NCI-H2227 (cell line): ENCODE results near the gene RBM48.
"Not testable (repeated sequence)": the region's sequence is repeated elsewhere in the genome, so short reads cannot be mapped to it uniquely, and the experiment has no call there.

Source experiments
- DNase-seq: peaks from one replicate; lab custom pipeline; 2025; ENCODE audit not compliant: unreplicated experiment; lab: John Stamatoyannopoulos, UW

RBM48 gene

DNA sequence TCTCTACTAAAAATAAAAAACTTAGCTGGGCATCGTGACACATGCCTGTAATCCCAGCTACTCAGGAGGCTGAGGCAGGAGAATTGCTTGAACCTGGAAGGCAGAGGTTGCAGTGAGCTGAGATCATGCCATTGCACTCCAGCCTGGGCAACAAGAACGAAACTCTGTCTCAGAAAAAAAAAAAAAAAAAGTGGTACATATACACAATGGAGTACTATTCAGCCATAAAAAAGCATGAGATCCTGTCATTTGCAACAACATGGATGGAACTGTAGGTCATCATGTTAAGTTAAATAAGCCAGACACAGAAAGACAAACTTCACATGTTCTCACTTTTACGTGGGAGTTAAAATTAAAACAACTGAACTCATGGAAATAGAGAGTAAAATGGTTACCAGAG is 14.9 kb downstream of the RBM48 start:
- DNase-seq, result not testable (repeated sequence)

DNA sequence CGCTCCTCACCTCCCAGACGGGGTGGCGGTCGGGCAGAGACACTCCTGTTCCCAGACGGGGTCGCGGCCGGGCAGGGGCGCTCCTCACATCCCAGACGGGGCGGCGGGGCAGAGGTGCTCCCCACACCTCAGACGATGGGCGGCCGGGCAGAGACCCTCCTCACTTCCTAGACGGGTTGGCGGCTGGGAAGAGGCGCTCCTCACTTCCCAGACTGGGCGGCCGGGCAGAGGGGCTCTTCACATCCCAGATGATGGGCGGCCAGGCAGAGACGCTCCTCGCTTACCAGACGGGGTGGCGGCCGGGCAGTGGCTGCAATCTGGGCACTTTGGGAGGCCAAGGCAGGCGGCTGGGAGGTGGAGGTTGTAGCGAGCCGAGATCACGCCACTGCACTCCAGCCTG is 16.5 kb downstream of the RBM48 start:
- not testable (repeated sequence) for DNase-seq

DNA sequence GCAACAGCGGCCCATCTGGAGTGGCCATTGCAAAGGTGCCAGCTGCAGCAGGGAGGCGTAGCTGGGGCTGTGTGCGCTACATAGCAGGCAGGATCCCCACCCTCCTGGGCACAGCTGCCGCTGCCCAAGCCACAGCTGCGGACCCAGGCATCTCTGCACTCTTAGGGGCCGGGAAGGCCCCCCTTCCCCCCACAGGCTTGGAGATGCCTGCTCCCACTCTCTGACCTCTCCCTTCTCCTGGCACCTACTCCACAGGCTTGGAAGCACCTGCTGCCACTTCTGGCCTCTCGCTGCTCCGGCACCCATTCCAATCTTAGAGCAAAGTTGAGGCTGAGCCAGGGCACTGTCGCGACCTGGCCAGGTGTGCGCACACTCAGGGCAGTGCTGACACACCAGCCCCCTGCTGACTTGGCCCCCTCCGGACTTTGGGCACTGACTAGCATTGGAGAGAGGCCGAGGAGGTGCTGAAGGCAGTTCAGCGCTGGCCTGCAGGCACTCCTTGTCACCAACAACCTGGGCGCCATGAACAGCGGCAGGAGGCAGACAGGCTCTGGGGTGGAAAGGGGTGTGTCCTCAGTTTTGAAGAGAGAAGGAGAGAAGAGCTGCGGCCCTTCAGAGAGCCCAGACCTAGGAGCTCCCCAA is 18.4 kb downstream of the RBM48 start:
- no peak for DNase-seq

DNA sequence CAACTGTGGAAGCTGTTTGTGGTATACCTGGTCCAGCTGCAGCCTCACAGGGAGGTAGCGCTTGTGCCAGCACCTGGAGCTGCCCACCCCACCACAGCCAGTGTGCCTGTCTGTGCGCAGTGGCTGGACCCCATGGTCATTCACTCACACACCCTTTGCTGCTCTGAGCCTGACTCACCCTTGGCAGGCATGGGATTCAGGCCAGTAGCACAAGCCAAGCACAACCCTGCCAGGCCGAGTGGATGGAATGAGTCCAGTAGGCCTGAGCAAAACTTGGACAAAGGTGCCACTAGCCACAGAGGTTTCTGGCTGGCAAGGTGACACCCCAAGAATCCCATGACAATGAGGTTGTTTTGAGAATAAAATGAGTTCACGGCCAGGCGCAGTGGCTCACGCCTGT is 19.0 kb downstream of the RBM48 start:
- DNase-seq, result no peak

DNA sequence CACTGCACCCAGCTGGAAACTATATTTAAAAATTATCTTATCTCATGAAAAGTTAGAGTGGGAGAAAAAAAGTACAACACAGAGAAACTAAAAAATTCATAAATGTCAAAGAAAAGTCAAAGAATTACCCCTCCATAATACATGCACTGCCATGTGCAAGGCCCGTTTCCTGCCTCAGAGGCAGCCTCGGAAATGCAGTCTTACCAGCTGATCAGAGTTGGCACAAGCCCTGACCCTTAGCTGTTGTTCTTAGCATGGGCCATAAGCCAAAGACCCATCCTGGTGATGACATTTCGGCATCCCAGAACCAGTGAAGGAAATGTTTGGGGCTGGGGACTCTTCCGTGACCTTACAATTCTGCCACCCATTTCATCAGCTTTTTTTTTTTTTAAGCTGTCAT is 21.6 kb downstream of the RBM48 start:
- no peak for DNase-seq

DNA sequence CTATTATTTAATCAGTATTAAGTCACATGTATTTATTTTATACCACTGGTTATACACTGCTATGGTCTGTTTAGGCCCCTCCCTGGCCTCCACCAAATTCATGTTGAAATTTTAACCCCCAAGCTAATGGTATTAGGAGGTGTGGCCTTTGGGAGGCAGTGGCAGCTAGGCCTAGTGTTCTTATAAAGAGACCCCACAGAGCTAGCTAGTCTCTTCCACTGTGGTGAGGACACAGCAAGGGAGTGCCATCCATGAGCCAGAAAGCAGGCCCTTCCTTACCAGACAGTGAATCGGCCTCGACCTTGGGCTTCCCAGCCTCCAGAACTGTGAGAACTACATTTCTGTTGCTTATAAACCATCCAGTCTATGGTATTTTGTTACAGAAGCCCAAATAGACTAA is 28.7 kb downstream of the RBM48 start:
- DNase-seq, result no peak

DNA sequence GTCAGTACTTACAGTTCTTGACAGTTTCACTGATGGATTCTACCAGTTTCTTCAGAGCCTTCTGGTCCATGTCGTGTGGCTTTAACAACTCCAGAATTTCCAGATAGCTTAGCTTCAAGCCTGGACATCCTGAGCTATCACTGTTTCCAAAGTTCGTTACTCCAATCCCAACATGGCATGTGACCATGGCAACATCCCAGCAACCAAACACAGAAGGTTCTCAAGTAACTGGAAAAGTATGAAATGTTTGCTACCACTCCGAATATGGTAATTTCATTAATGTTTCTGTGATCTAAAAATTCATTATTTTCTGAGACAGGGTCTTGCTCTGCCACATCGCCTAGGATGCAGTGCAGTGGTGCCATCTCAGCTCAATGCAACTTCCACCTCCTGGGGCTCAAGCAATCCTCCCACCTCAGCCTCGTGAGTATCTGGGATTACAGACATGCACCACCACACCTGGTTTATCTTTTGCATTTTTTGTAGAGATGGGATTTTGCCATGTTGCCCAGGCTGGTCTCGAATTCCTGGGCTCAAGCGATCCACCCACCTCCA is 29.3 kb downstream of the RBM48 start:
- DNase-seq, result no peak

DNA sequence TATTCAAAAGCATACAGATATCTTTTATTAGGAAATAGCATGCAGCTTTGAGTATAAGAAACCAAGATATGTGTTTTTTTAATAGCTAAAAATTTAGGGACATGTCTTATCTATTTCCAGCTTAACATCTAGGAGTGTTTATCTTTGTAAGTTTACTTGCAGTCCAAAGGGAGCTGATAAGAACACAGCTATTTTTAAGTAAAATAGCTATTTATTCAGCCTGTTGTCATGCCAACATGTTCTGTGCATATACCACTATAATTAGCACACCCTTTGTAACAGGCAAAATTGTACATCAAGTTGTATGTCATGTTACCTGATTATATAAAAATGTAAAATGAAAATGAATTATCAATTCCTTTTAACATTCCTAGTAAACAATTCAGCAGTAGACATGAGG is 32.0 kb downstream of the RBM48 start:
- DNase-seq, result no peak

DNA sequence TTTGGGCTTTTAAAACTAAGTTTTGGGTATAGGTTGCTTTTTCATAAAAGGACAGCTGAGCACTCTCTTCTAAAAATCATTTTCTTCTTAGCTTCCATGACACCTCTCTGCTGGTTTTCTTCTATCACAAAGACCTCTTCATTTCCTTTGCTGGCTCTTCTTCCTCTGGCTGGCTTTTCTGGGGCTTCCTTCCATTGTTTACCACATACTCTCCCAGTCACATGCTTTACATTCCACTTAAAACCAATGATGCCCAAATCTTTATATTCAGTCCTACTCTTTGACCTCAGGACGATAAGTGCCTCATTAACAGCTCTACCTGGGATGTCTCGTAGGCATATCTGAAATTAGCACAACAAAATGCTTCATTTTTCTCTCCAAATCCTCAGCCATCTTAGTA is 34.8 kb downstream of the RBM48 start:
- DNase-seq, result no peak

DNA sequence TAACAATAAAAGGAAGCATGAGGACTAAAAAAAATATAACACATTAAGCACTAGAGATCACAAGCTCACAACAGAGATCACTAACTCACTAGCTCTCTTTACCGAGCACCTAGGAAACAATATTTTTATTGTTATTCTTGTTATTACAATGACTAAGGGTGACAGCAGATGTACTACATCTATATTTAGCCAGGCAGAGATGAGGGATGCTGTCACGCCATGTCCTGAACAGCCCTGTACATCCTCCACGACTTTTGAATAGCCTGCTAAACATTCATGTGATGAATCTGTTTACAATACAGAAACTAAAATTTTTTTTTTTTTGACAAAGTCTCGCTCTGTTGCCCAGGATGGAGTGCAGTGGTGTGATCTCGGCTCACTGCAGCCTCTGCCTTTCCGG is 38.9 kb downstream of the RBM48 start:
- DNase-seq, result no peak

DNA sequence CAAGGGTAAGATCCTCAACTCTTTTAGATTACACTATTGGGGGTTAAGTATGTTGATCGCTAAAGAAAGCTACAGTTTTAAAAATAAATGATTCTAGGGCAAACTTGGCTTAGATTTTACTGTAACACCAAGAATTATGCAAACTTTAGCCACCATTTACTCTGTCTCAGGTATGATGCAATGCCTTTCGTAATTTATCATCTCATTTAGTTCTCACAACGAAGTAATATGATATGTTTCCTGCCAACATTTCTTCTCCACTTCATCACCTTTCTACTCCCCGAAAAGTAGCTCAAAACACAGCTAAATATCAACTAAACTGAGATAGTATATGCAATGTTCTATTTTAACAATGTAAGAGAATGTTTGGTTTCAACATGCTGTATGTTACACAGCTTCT is 40.5 kb downstream of the RBM48 start:
- no peak for DNase-seq

DNA sequence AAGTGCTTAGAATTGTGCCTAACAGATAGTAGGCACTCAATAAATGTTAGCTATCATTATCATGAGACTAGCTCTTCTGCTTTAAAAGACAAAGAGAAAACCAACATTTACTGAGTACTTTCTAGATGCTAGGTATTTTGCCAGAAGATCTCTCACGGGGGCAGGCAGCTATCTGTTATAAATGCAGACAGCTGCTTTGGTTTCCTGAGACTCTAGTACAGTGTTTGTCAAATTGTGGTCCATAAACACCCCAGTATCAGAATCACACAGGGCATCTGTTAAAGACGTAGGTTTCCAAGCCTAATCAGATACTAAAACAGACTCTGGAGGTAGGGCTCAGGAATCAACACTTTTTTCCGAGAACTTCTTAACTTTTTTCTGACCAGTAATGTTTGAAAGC is 47.7 kb downstream of the RBM48 start:
- DNase-seq, result no peak

DNA sequence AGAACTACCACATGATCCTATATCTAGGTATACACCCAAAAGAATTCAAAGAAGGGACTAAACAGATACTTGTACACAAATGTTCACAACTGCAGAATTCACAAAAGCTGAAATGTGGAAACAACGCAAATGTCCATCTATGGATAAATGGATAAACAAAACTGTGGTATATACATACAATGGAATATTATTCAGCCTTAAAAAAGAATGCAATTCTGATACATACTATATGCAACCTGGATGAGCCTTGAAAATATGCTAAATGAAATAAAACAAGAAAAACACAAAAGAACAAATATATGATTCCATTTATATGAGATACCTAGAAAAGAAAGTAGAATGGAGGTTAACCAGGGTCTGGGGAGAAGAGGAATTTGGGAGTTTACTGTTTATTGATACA is 54.4 kb downstream of the RBM48 start:
- DNase-seq, result no peak

DNA sequence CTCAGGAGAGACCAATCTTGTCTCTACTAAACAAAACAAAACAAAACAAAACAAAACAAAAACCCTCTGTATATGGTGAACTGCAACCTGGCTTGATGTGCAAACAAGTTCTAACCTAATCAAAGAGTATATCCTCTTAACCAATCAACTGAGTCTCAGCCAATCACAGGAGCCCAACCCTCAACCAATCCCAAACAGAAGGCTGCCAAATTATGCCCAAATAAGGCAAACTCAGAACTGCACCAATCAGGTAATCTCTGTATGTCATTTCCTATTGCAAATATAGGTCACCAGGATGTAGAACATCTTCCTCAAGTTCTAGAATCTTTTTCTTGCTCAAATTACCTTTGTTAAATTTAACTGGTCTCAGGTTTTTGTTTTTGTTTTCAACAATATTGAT is 56.4 kb downstream of the RBM48 start:
- DNase-seq, result no peak

DNA sequence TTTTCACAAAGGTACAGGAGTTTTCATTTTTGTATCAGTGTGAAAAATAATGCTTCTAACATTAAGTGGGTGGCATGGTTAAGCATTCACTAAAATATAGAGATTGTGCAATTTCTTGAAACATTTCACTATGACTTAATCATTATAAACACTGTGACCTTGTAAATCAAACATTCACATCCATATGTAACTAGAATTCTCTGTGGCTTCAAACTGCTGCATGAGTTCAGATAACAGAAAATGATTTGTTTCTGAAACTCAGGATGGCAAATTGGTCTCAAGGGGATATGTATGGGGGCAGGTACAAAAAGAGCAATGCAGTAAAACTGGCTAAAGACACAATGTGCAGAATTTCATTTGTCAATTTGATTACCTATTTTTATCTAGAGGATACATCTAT is 57.8 kb downstream of the RBM48 start:
- DNase-seq, result no peak

DNA sequence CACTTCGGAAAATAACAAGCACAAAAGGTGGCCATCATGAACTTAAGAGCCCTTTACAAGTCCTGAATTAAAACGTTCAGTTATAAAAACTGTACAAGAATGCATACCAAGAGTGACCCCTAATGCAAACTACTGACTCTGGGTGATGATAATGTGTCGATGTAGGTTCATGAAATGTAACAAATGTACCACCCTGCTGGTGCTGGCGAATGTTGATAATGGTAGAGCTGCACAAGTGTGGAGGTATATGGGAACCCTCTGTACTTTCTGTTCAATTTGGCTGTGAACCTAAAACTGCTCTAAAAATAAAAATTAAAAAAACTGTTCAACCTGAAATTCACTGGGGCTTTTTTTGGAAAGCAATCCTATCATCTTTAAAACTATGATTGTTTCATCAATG is 58.2 kb downstream of the RBM48 start:
- DNase-seq, result no peak
